T-helper 1 cell treated with Interleukin-12 subunit alpha and Interleukin-12 subunit beta and Interleukin-4 antibody, amounts not matched to agents 30 ng/mL and 1 ng/mL, for 36 hours (primary cell): Measurements from ENCODE around the gene RPUSD3. TPM values are rescaled to one million over a fixed set of nuclear protein-coding genes. Genes with fewer than 3 reads are reported as not detected.

ENCODE experiments used
- intact Hi-C: fragments of 100-400 bp; cut with micrococcal nuclease; formaldehyde crosslinking; loops from one replicate; pipeline ENCODE4 v1.15.1; 2024
- total RNA-seq: library from RNA; stranded (reverse); gene quantifications from 2 replicates; pipeline ENCODE4 v1.2.3, GENCODE V29; 2022

RPUSD3 gene
- total RNA-seq, 1 donor from 2014 or later, result 53.8 TPM

GRCh38 chr3:9834520-9835380 lies 9.1 kb downstream of the RPUSD3 start:
- intact Hi-C loops, result no loop called here

- intact Hi-C loops, result no loop called here
These were observed 10.7 kb downstream of the RPUSD3 start for GRCh38 chr3:9833078-9833477.

- intact Hi-C loops, result no loop called here
These were observed 12.6 kb downstream of the RPUSD3 start for GRCh38 chr3:9831253-9831652.

GRCh38 chr3:9828801-9829755 lies 14.7 kb downstream of the RPUSD3 start:
- intact Hi-C loops, result no loop called here

GRCh38 chr3:9826815-9827573 lies 16.8 kb downstream of the RPUSD3 start:
- intact Hi-C loops, result loop anchor here (1.0 kb wide), 1 partner anchor 119 kb away; no protein-coding TSS in a partner anchor

GRCh38 chr3:9825451-9826040 lies 18.3 kb downstream of the RPUSD3 start:
- intact Hi-C loops, result no loop called here

- intact Hi-C loops, result no loop called here
These were observed 22.9 kb downstream of the RPUSD3 start for GRCh38 chr3:9820946-9821345.

- intact Hi-C loops, result no loop called here
These were observed 23.3 kb downstream of the RPUSD3 start for GRCh38 chr3:9820543-9820942.

GRCh38 chr3:9818666-9819335 lies 25.0 kb downstream of the RPUSD3 start:
- intact Hi-C loops, result no loop called here

- intact Hi-C loops, result no loop called here
These were observed 26.4 kb downstream of the RPUSD3 start for GRCh38 chr3:9817436-9817835.

GRCh38 chr3:9815986-9816385 lies 27.8 kb downstream of the RPUSD3 start:
- intact Hi-C loops, result no loop called here

- intact Hi-C loops, result no loop called here
These were observed 30.8 kb downstream of the RPUSD3 start for GRCh38 chr3:9812870-9813483.

- intact Hi-C loops, result no loop called here
These were observed 33.0 kb downstream of the RPUSD3 start for GRCh38 chr3:9810846-9811245.

- intact Hi-C loops, result no loop called here
These were observed 33.4 kb downstream of the RPUSD3 start for GRCh38 chr3:9810433-9810770.

GRCh38 chr3:9809615-9810432 lies 34.0 kb downstream of the RPUSD3 start, which contains the start of gene TTLL3:
Gene TTLL3, plus strand, starts transcription at chr3:9810262. Its CDS starts 400 bp downstream, at chr3:9810662.
- intact Hi-C loops, result loop anchor here (1.0 to 2.0 kb wide), 4 partner anchors 17 to 79 kb away; partner anchors contain the start of genes ARPC4, BRPF1, OGG1 and RPUSD3

- intact Hi-C loops, result loop anchor here (1.0 to 2.0 kb wide), 4 partner anchors 16 to 78 kb away; partner anchors contain the start of genes ARPC4, BRPF1, OGG1 and RPUSD3
These were observed 34.6 kb downstream of the RPUSD3 start for GRCh38 chr3:9809239-9809614.

- intact Hi-C loops, result loop anchor here (1.0 to 2.0 kb wide), 4 partner anchors 15 to 77 kb away; partner anchors contain the start of genes ARPC4, BRPF1, OGG1 and RPUSD3
These were observed 35.3 kb downstream of the RPUSD3 start for GRCh38 chr3:9808345-9809037.

- intact Hi-C loops, result loop anchor here (2.0 kb wide), 1 partner anchor 37 kb away; the partner anchor contains the start of gene RPUSD3
These were observed 35.8 kb downstream of the RPUSD3 start for GRCh38 chr3:9807981-9808344.
